G401 (cell line): Measurements from ENCODE around the gene PPP1R27. TPM values are rescaled to one million over a fixed set of nuclear protein-coding genes. Genes with fewer than 3 reads are reported as not detected.

Source experiments
- total RNA-seq: library from RNA; depleted of rRNA; stranded (reverse); fragments of >200 nt; shearing (Covaris generic); gene quantifications from 2 replicates; pipeline ENCODE4 v1.2.3, GENCODE V29; 2014; rRNA removed

The PPP1R27 gene
- total RNA-seq, 1 experiment from 2014 or later, result not detected

Other genes starting within 250 kb of the PPP1R27 start
- gene NPLOC4, start 197.9 kb downstream of the PPP1R27 start, total RNA-seq, result 110 and 120 TPM in 2 replicates
- 66.8 and 98.7 TPM in 2 replicates for gene TSPAN10, start 197.9 kb downstream of the PPP1R27 start, total RNA-seq
- gene PDE6G, start 178.5 kb downstream of the PPP1R27 start, total RNA-seq, result 0.80 TPM in 1 of 2 replicates, not detected in the other
- gene OXLD1, start 168.4 kb downstream of the PPP1R27 start, total RNA-seq, result 81.2 and 118 TPM in 2 replicates
- 32.0 and 35.8 TPM in 2 replicates for gene CCDC137, start 168.3 kb downstream of the PPP1R27 start, total RNA-seq
- 64.2 and 77.4 TPM in 2 replicates for gene ARL16, start 151.3 kb downstream of the PPP1R27 start, total RNA-seq
- 85.0 and 88.7 TPM in 2 replicates for gene HGS, start 151.0 kb downstream of the PPP1R27 start, total RNA-seq
- gene MRPL12, start 131.7 kb downstream of the PPP1R27 start, total RNA-seq, result 238 and 244 TPM in 2 replicates
- gene SLC25A10, start 122.8 kb downstream of the PPP1R27 start, total RNA-seq, result 72.3 and 73.9 TPM in 2 replicates
- gene GCGR, start 30.9 kb downstream of the PPP1R27 start, total RNA-seq, result 0.61 TPM in 1 of 2 replicates, not detected in the other
- 130 and 133 TPM in 2 replicates for gene MCRIP1, start 1.8 kb downstream of the PPP1R27 start, total RNA-seq
- 310 and 320 TPM in 2 replicates for gene P4HB, start 25.5 kb upstream of the PPP1R27 start, total RNA-seq
- 183 and 209 TPM in 2 replicates for gene ARHGDIA, start 36.3 kb upstream of the PPP1R27 start, total RNA-seq
- gene ALYREF, start 56.5 kb upstream of the PPP1R27 start, total RNA-seq, result 379 and 407 TPM in 2 replicates
- 194 and 216 TPM in 2 replicates for gene ANAPC11, start 56.7 kb upstream of the PPP1R27 start, total RNA-seq
- 0.41 and 0.74 TPM in 2 replicates for gene NPB, start 67.2 kb upstream of the PPP1R27 start, total RNA-seq
- 41.8 and 60.0 TPM in 2 replicates for gene PCYT2, start 76.3 kb upstream of the PPP1R27 start, total RNA-seq
- 15.4 and 17.6 TPM in 2 replicates for gene SIRT7, start 83.1 kb upstream of the PPP1R27 start, total RNA-seq
- gene MAFG, start 92.7 kb upstream of the PPP1R27 start, total RNA-seq, result 14.5 and 15.6 TPM in 2 replicates
- gene PYCR1, start 102.2 kb upstream of the PPP1R27 start, total RNA-seq, result 112 and 119 TPM in 2 replicates
- gene MYADML2, start 112.2 kb upstream of the PPP1R27 start, total RNA-seq, result not detected in 2 replicates
- 2.5 and 4.5 TPM in 2 replicates for gene NOTUM, start 126.1 kb upstream of the PPP1R27 start, total RNA-seq
- 37.6 and 42.0 TPM in 2 replicates for gene ASPSCR1, start 142.6 kb upstream of the PPP1R27 start, total RNA-seq
- 57.8 and 109 TPM in 2 replicates for gene CENPX, start 187.8 kb upstream of the PPP1R27 start, total RNA-seq
- gene LRRC45, start 188.3 kb upstream of the PPP1R27 start, total RNA-seq, result 21.2 and 25.1 TPM in 2 replicates
- gene RAC3, start 196.6 kb upstream of the PPP1R27 start, total RNA-seq, result 176 and 261 TPM in 2 replicates
- 131 and 135 TPM in 2 replicates for gene DCXR, start 202.6 kb upstream of the PPP1R27 start, total RNA-seq
- gene RFNG, start 216.8 kb upstream of the PPP1R27 start, total RNA-seq, result 41.2 and 41.5 TPM in 2 replicates
- gene GPS1, start 216.8 kb upstream of the PPP1R27 start, total RNA-seq, result 129 and 153 TPM in 2 replicates
- 140 and 144 TPM in 2 replicates for gene DUS1L, start 230.8 kb upstream of the PPP1R27 start, total RNA-seq